ENCODE data around the gene RASSF6. TPM values are rescaled to one million over a fixed set of nuclear protein-coding genes. Genes with fewer than 3 reads are reported as not detected.

RASSF6 gene
- total and polyA plus RNA-seq, 7 experiments from 2014 or later, result 0.04 to 0.42 (median 0.14) TPM; not detected in 1

- intact Hi-C loops (cut with micrococcal nuclease), result no loop called here
- no peak overlapping the region for H3K27ac Mint-ChIP-seq
- peaks cover 0 to 11% (median 4%) of the 10 kb centered on the region in 5 donors for H3K27me3 Mint-ChIP-seq
- H3K36me3 ChIP-seq (ENCODE audit: control insufficient read depth in 2 of 3, insufficient read depth in 3 of 3, low read length in 3 of 3), result no peaks in the 10 kb centered on the region
- no peaks in the 10 kb centered on the region for H3K27me3 ChIP-seq (ENCODE audit: control insufficient read depth in 2 of 2, insufficient read depth in 2 of 2, low read length in 2 of 2)
- ATAC-seq (no peak), DNase-seq (no peak)
- CTCF ChIA-PET, result no interaction called here
- H3K36me3 Mint-ChIP-seq, result no peaks in the 10 kb centered on the region
- no peak overlapping the region for H3K4me3 Mint-ChIP-seq
- peaks cover 0 to 6% (median 0%) of the 10 kb centered on the region in 7 donors for H3K4me1 Mint-ChIP-seq
- no peak overlapping the region for H3K27ac ChIP-seq (ENCODE audit: low read depth, low read length)
- POLR2A ChIA-PET, result no interaction called here
- no peak overlapping the region for H3K4me3 ChIP-seq (ENCODE audit: low read length)
- H3K9me3 Mint-ChIP-seq, result no peaks in the 10 kb centered on the region
- no peaks in the 10 kb centered on the region for H3K9me3 ChIP-seq (ENCODE audit: control insufficient read depth in 2 of 3, low read length in 3 of 3)
- no peaks in the 10 kb centered on the region for H3K4me1 ChIP-seq (ENCODE audit: control insufficient read depth in 2 of 2, insufficient read depth in 2 of 2, low read length in 2 of 2)
These were observed 86.5 kb downstream of the RASSF6 start for GRCh38 chr4:73533515-73534422.

DNA sequence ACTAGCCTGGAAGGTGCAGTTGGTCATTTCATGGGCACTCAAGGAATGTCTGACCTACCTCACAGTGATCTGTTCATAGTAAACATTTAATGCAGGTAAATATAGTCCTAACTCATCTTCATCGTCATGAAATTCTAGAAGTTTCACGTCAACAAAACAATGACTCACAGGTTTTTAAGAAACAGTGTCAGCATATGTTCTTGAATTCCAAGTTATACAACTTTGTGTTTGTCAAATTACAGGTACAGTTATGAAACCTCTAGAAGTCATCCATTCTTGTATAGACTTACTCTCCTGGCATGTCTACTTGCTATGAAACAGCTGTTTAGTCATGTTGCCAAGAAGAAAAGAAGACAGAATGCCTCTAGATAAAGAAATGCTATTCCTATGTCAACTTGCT is 92.1 kb downstream of the RASSF6 start:
- H3K36me3 Mint-ChIP-seq, result no peaks in the 10 kb centered on the region
- Histone ChIP-seq H3K9me3 (ENCODE audit: control insufficient read depth in 2 of 3, low read length in 3 of 3) (no peaks in the 10 kb centered on the region), H3K4me1 (ENCODE audit: control insufficient read depth in 2 of 2, insufficient read depth in 2 of 2, low read length in 2 of 2) (no peaks in the 10 kb centered on the region), H3K36me3 (ENCODE audit: control insufficient read depth in 2 of 3, insufficient read depth in 3 of 3, low read length in 3 of 3) (no peaks in the 10 kb centered on the region), H3K27me3 (ENCODE audit: control insufficient read depth in 2 of 2, insufficient read depth in 2 of 2, low read length in 2 of 2) (no peaks in the 10 kb centered on the region), H3K27ac (ENCODE audit: low read depth, low read length) (no peak overlapping the region), H3K4me3 (ENCODE audit: low read length) (no peak overlapping the region)
- no peaks in the 10 kb centered on the region for H3K9me3 Mint-ChIP-seq
- ChIA-PET POLR2A (no interaction called here), CTCF (no interaction called here)
- no peaks in the 10 kb centered on the region for H3K4me1 Mint-ChIP-seq
- H3K27me3 Mint-ChIP-seq, result peaks cover 0 to 13% (median 0%) of the 10 kb centered on the region in 5 donors
- DNase-seq (no peak), ATAC-seq (no peak)
- intact Hi-C loops (cut with micrococcal nuclease), result no loop called here
- no peak overlapping the region for H3K4me3 Mint-ChIP-seq
- no peak overlapping the region for H3K27ac Mint-ChIP-seq

DNA sequence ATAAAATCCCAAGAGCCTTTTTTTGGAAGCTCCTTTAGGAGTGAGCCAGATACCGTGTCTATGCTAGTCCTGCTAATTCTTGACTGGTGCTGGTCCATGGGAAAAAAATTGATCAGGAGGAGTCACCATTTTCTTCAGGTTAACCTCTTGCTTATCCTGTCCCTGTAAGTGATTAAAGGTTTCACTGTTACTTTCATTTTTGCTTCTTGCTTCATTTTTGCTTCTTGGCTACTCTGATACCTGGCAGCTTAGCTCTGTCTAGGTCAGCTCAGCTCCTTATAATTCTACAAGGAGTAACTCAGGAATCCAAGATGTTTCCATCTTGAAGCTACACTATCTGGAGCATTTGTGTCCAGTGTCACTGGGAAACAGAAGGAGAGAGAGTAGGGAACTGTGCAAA is 93.0 kb downstream of the RASSF6 start:
- intact Hi-C loops (cut with micrococcal nuclease), result no loop called here
- H3K9me3 Mint-ChIP-seq, result no peaks in the 10 kb centered on the region
- no peaks in the 10 kb centered on the region for H3K4me1 Mint-ChIP-seq
- peaks cover 0 to 11% (median 0%) of the 10 kb centered on the region in 5 donors for H3K27me3 Mint-ChIP-seq
- CTCF ChIA-PET, result no interaction called here
- DNase-seq, result no peak
- H3K4me1 ChIP-seq (ENCODE audit: control insufficient read depth in 2 of 2, insufficient read depth in 2 of 2, low read length in 2 of 2), result no peaks in the 10 kb centered on the region
- no peak overlapping the region for H3K27ac ChIP-seq (ENCODE audit: low read depth, low read length)
- H3K9me3 ChIP-seq (ENCODE audit: control insufficient read depth in 2 of 3, low read length in 3 of 3), result no peaks in the 10 kb centered on the region
- ATAC-seq, result no peak
- POLR2A ChIA-PET, result no interaction called here
- no peak overlapping the region for H3K4me3 ChIP-seq (ENCODE audit: low read length)
- no peaks in the 10 kb centered on the region for H3K36me3 ChIP-seq (ENCODE audit: control insufficient read depth in 2 of 3, insufficient read depth in 3 of 3, low read length in 3 of 3)
- no peaks in the 10 kb centered on the region for H3K27me3 ChIP-seq (ENCODE audit: control insufficient read depth in 2 of 2, insufficient read depth in 2 of 2, low read length in 2 of 2)
- no peak overlapping the region for H3K27ac Mint-ChIP-seq
- H3K36me3 Mint-ChIP-seq, result no peaks in the 10 kb centered on the region
- no peak overlapping the region for H3K4me3 Mint-ChIP-seq

GRCh38 chr4:73525611-73526010 is 94.6 kb downstream of the RASSF6 start:
- POLR2A ChIA-PET, result no interaction called here
- Mint-ChIP-seq H3K27me3 (peaks cover 0 to 6% (median 0%) of the 10 kb centered on the region in 5 donors), H3K27ac (no peak overlapping the region), H3K4me1 (no peaks in the 10 kb centered on the region), H3K9me3 (peaks cover 0 to 4% (median 0%) of the 10 kb centered on the region in 11 donors), H3K36me3 (no peaks in the 10 kb centered on the region), H3K4me3 (no peak overlapping the region)
- no peak overlapping the region for H3K27ac ChIP-seq (ENCODE audit: low read depth, low read length)
- no peak for ATAC-seq
- no peaks in the 10 kb centered on the region for H3K9me3 ChIP-seq (ENCODE audit: control insufficient read depth in 2 of 3, low read length in 3 of 3)
- H3K4me3 ChIP-seq (ENCODE audit: low read length), result no peak overlapping the region
- no peaks in the 10 kb centered on the region for H3K4me1 ChIP-seq (ENCODE audit: control insufficient read depth in 2 of 2, insufficient read depth in 2 of 2, low read length in 2 of 2)
- H3K36me3 ChIP-seq (ENCODE audit: control insufficient read depth in 2 of 3, insufficient read depth in 3 of 3, low read length in 3 of 3), result no peaks in the 10 kb centered on the region
- DNase-seq, result no peak
- CTCF ChIA-PET, result no interaction called here
- intact Hi-C loops (cut with micrococcal nuclease), result no loop called here
- H3K27me3 ChIP-seq (ENCODE audit: control insufficient read depth in 2 of 2, insufficient read depth in 2 of 2, low read length in 2 of 2), result no peaks in the 10 kb centered on the region

GRCh38 chr4:73523126-73523525 is 97.1 kb downstream of the RASSF6 start:
- no peaks in the 10 kb centered on the region for H3K36me3 Mint-ChIP-seq
- ChIA-PET POLR2A (no interaction called here), CTCF (no interaction called here)
- peaks cover 0 to 6% (median 0%) of the 10 kb centered on the region in 5 donors for H3K27me3 Mint-ChIP-seq
- ATAC-seq (no peak), DNase-seq (no peak)
- no peaks in the 10 kb centered on the region for H3K4me1 Mint-ChIP-seq
- Histone ChIP-seq H3K4me1 (ENCODE audit: control insufficient read depth in 2 of 2, insufficient read depth in 2 of 2, low read length in 2 of 2) (no peaks in the 10 kb centered on the region), H3K4me3 (ENCODE audit: low read length) (no peak overlapping the region), H3K27ac (ENCODE audit: low read depth, low read length) (no peak overlapping the region), H3K36me3 (ENCODE audit: control insufficient read depth in 2 of 3, insufficient read depth in 3 of 3, low read length in 3 of 3) (no peaks in the 10 kb centered on the region), H3K9me3 (ENCODE audit: control insufficient read depth in 2 of 3, low read length in 3 of 3) (no peaks in the 10 kb centered on the region), H3K27me3 (ENCODE audit: control insufficient read depth in 2 of 2, insufficient read depth in 2 of 2, low read length in 2 of 2) (no peaks in the 10 kb centered on the region)
- intact Hi-C loops (cut with micrococcal nuclease), result no loop called here
- H3K27ac Mint-ChIP-seq, result no peak overlapping the region
- no peak overlapping the region for H3K4me3 Mint-ChIP-seq
- peaks cover 0 to 5% (median 0%) of the 10 kb centered on the region in 11 donors for H3K9me3 Mint-ChIP-seq

Other genes with a start within 250 kb of the RASSF6 start
- gene ALB, start 216.1 kb downstream of the RASSF6 start, total RNA-seq, result under 1 TPM in 2 of 5 experiments, not detected in 3; 0.45 to 0.96 TPM
- not detected for gene ALB, start 216.1 kb downstream of the RASSF6 start, polyA plus RNA-seq
- not detected for gene AFP, start 184.2 kb downstream of the RASSF6 start, total RNA-seq
- not detected for gene AFP, start 184.2 kb downstream of the RASSF6 start, polyA plus RNA-seq
- gene AFM, start 138.7 kb downstream of the RASSF6 start, total RNA-seq, result not detected
- gene AFM, start 138.7 kb downstream of the RASSF6 start, polyA plus RNA-seq, result not detected
- 100 to 1,000 TPM in 2 of 5 experiments, 1 to 10 TPM in 3; 1.8 to 501 (median 4.4) TPM for gene CXCL8, start 120.1 kb upstream of the RASSF6 start, total RNA-seq
- under 1 TPM in 1 of 2 donors, not detected in 1; 0.20 TPM for gene CXCL8, start 120.1 kb upstream of the RASSF6 start, polyA plus RNA-seq
- gene CXCL6, start 216.2 kb upstream of the RASSF6 start, total RNA-seq, result not detected
- gene CXCL6, start 216.2 kb upstream of the RASSF6 start, polyA plus RNA-seq, result not detected
- not detected for gene PF4V1, start 232.9 kb upstream of the RASSF6 start, total RNA-seq
- gene PF4V1, start 232.9 kb upstream of the RASSF6 start, polyA plus RNA-seq, result not detected
- 1 to 10 TPM in 1 of 5 experiments, under 1 TPM in 1, not detected in 3; 0.56 to 3.3 TPM for gene CXCL1, start 249.0 kb upstream of the RASSF6 start, total RNA-seq
- not detected for gene CXCL1, start 249.0 kb upstream of the RASSF6 start, polyA plus RNA-seq